Measurements from ENCODE around the gene AP1G2.

AP1G2 gene

DNA sequence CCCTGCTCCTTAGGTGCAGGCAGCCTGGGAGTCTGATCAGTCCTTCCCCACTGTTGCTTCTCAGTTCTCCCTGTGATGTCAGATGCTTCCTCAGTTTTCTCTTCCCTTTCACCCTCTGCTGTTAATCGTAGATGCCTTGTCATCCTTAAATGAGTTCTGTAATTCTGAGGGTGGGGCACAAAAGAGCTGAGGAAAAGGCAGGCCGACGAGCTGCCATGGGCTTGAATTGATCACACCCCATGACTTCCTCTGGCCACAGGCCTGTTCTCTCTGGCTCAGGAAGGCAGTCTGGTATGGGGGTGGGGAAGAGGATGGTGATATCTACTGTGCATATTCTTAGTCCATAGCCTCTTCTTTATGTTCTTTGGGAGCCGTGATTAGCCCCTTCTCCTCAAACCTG is 5.2 kb upstream of the AP1G2 start:
- H3K27ac ChIP-seq: peak overlapping the region in 3 of 21 experiments; percentile 5 to 55 (median 31)

DNA sequence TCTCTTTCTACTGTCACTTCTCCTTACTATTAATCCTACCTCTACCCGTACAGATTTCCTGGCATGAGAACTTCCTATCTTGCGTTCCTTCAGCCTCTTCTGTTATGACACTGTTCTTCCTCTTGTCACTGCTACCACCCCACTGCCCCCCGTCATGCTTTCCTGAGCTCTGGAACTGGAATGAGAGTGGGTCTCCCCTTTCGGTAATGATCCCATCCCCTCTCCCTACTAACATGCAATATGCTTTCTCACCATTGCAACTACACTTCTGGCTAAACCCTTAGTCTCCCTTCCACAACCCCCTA is 4.9 kb upstream of the AP1G2 start:
- Histone ChIP-seq H3K27ac (peak overlapping the region in 7 of 21 experiments; percentile 5 to 55 (median 31)), H3K4me3 (no peak overlapping the region)

More for the DNA sequence above, 5.2 kb upstream of the AP1G2 start:
- H3K4me3 ChIP-seq: no peak overlapping the region

DNA sequence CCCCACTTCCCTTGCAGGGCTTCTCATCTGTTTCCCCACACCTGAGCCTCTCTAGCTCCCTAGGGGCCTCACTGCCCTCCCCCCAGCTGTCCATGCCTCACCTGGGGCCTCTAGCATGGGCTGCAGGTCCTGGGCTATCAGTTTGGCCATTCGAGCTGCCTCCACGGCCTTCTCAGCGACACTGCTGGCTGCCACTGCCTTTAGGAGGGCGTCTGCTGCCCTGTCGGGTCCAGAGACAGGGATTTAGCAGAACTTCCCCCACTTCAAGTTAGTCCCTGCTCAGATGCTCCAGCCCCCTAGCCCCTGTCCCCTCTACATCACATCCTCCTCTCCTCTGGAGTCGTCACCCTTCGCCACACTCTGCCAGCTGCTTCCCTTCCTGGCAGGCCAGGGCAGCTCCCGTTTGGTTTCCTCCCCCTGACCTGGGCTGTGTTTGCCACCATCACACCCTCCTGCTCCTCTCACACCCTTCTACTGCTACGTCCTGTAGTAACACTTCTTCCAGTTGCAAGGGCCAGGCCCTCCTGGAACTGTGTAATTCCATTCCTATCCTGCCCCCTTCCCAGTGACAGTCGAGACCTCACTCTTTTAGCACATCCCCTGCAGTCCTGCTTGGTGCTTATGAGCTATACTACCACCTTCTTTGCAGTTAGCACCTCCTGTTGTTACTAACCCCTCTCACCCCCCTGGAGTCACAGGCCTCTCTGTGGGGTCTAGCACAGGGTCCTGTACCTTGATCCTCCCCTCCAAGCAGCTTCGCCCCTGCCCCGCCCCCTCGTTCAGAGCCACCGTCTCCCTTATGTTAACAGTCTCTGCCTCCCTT is 4.3 kb upstream of the AP1G2 start:
- Histone ChIP-seq H3K27ac (peak overlapping the region in 9 of 21 experiments; percentile 6 to 55 (median 47)), H3K4me3 (no peak overlapping the region)

DNA sequence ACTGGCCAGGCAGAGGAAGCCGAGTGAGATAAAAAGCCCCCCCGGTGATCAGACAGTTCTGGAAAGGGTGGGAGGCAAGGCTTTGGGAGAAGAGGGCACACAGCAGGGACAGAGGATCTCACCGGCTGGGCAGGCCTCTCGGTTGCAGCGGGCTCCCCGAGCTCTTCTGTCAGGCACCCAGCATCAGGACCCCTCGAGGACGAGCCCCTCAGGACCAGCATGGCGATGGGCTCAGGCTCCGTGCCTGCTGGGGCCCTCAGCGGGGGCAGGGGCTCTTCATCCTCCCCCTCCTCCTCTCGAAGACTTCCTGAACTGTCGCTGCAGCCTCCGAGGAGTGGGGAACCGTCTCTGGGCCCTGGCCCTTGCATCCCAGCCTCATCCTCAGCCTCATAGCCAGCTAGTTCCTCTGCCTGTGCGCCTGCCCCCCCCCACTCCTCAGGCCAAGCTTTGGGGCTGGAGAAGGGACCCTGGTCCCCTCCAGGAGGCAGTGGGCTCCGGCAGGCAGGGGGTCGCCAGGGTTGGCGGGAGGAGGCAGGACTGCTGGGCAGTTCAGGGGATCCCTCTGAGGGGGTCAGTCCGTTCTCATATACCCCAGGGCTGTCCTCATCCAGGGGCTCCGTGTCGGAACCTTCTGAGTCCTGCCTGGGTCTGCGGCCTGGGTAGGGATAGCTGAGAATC is 3.4 kb upstream of the AP1G2 start:
- peak overlapping the region in 1 of 21 experiments; percentile 50 for H3K27ac ChIP-seq
- H3K4me3 ChIP-seq: no peak overlapping the region

DNA sequence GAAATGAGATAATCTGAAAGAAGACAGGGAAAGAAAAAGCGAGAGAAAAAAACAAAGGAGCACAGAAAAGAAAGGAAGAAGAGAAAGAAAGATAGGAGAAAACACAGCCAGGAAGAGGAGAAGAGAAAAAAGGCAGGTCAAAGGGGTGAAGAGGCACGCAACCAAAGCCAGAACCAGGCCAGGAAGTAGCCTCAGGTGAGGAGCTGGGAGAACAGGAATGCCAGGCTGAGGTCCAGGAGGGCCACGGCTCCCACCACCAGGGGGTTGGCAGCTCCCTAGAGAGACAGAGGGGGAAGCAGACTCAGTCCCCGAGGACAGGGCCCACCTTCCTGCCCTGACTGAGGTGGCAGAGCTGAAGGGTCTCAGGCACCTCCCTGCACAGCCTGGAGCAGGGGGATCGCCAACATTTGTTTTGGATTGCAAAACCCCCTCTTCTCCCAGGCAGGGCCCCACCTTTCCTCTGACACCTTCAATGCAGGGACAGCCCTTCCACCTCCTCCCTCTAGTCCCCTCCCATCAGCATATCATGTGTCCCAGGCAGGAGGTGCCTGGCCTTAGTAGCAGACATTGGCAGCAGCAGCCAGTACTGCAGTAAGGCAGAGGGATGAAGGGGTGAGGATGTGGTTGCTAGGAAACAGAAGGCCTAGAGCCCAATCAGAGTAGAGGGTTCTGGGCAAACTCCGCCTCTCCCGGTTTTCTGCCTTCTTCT is 2.0 kb upstream of the AP1G2 start:
- Histone ChIP-seq H3K27ac (peak overlapping the region in 8 of 21 experiments; percentile 7 to 87 (median 59)), H3K4me3 (no peak overlapping the region)

DNA sequence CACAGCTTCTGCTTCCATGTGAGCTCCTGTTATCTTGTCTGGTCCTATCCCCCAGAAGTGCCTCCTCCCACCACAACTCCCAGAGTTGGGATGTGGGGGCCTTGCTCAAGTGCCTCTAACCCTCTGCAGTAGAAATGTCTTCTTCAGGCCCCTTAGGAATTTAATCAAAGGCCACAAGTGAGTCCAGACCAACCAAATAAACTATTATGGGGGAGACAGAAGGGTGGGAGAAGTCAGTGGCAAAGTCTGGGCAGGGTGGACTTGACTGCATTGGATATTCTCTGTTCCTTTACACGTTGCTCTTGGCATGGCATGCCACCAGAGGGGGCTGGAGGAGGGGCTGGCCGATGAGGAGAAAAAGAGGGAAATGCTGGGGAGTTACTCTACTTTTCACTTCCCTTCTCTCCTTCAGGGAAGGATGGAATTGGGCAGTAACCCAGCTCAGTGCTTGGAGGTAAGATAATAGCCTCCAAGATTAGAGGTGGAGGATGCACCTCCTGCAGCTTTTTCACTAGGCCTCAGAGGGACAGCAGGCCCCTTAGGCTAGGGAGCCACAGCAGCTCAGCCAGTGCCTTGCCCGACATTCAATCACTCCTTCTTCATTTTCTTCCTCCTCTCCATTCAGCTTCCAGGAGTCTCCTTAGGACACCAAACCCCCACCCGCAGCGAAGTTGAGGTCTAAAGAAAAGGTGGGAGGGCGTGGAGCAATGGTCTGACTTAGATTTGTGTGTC is 1.2 kb upstream of the AP1G2 start:
- Histone ChIP-seq H3K4me3 (no peak overlapping the region), H3K27ac (peak overlapping the region in 15 of 21 experiments; percentile 7 to 95 (median 82))

DNA sequence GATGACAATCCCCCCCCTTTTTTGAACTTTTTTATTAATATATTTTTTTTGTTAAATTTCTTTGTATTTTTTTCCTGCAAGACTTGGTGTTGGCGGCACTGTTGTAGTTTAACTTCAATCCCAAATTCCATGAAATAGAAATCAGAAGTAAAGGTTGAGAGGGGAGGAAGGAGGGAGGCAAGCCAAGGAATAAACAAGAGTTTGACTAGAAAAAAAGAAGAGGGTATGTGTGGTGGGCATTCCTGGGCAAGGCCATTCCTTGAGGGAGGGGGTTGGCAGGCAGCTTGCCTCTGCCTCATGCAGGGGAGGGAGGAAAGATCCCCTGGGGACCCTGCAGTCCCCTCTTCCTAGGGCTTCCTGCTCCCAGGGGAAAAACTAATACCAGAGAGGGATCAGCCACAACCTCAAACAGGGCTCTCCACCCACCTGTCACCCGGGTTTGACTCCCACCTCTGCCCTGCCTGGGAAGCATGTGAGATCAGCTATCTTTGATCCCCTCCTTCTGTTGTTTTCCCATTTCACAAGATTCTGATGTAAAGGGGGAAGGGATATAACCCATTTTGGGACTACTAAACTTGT is 519 bp upstream of the AP1G2 start:
- H3K4me3 ChIP-seq: peak overlapping the region; percentile 38 to 72 (median 52)
- H3K27ac ChIP-seq: peak overlapping the region in 20 of 21 experiments; percentile 7 to 95 (median 82)

DNA sequence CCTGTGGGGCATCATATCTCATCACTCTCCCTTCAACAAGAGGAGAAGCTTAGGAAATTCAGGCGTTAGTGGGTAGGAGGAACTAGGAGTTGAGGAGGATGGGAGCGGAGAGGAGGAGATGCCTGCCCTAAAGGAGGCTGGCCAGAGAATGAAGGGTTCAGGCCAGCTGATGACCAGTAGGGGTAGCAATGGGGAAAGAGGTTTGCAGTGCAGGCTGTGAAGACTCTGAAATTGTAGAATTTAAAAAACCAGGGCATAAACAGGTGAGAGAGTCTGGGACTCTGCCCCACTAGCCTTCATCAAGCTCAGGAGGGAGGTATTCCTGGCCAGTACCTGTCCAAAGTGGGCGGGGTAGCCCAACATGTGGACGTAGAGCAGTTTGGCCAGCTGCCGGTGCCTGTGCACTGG is 809 bp downstream of the AP1G2 start:
- peak overlapping the region in 20 of 21 experiments; percentile 69 to 95 (median 82) for H3K27ac ChIP-seq
- peak overlapping the region; percentile 38 to 72 (median 52) for H3K4me3 ChIP-seq

DNA sequence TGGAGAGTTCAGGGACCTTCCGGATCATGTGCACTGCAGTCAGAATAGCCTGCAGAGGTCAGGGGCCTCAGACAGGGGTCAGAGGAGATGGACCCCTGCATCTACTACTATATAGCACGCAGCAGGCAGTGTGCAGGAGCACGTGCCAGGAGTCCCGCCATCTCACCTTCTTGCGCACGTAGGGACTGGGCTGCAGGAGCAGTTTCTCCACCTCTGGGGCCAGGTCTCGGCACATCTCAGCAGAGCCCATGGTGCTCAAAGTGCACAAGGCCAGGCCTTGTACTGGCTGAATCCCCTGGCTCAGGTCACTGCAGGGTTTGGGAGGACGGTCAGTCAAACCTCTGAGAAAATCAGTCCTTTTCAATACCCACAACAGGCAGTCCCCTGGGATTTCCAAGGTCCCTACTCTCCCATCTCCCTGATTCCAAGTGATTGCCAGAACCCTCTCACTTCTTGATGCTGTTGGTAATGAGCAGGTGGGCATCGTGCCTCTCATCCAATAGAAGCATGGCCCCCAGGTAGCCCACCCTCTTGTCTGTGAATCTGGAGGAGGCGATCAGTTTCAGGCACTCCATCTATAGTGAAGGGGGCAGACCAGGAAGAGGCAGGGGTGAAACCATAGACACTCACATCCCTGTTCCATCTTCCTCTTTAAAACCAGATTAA is 1.3 kb downstream of the AP1G2 start:
- Histone ChIP-seq H3K4me3 (peak overlapping the region in 5 of 7 experiments; percentile 38 to 61 (median 49)), H3K27ac (peak overlapping the region in 7 of 21 experiments; percentile 78 to 90 (median 87))

DNA sequence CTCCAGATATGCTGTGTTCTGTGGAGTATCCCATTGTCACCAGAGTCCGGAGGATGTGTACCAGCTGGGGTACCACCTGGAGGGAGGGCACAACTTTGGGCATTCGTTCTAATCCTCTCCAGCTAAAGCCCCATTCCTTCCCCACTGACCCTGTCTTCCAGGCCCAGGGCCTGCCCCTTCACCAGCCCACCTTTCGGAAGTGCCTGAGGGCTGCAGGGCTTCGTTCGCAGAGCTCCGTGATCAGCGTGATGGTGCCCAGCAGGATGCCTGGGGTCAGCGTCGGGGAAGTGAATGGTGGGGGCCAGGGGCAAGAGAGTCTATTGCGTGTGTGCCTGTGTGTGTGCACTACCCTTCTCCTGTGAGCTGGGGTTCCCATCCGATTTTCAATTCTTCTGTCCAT is 2.0 kb downstream of the AP1G2 start:
- no peak overlapping the region for H3K27ac ChIP-seq

DNA sequence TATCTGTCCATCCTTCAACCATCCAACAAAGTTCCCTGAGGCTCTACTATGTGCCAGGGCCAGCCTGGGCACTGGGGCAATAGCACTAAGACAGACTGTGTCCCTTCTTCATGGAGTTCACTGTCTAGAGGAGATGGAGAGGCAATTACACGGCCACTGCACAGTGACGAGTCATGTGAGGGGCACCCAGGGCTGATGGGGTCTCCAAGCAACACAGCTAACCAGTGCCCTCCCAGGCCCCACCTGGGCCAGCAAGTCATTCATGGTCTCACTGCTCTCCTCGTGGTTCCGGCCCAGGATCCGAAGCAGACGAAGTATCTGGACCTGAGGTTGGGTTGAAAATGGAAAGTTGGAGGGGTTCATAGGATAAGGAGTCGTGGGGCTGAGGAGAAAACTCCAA is 2.7 kb downstream of the AP1G2 start:
- Histone ChIP-seq H3K4me3 (no peak overlapping the region), H3K27ac (no peak overlapping the region)

More for the DNA sequence above, 2.0 kb downstream of the AP1G2 start:
- H3K4me3 ChIP-seq: no peak overlapping the region

DNA sequence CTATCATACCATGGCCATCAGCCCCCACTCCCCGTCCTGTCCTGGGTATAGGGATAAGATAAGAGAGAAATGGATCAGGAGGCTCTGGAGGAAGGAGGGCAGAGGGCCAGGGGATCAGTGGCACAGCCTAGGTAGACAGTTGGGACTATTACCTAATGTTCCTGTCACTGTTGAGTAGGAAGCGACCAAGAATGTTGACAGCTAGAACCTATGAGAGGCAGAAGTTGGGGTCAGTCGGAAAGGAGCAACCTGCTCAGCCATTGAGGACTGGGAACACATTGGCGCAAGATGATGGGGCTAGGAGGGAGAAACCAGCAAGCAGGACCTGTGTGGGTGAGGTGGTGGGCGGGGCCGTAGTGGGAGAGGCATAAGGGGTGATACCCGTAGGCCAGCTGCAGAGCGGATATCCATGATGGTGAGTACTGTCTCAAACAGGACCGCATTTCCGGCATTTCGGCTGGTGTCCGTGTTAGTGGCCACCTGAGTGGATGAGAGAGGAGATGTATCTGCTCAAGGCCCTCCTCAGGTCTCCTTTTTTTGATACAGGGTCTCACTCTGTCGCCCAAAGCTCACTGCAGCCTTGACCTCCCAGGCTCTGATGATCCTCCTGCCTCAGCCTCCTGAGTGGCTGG is 3.3 kb downstream of the AP1G2 start:
- Histone ChIP-seq H3K4me3 (no peak overlapping the region), H3K27ac (no peak overlapping the region)

DNA sequence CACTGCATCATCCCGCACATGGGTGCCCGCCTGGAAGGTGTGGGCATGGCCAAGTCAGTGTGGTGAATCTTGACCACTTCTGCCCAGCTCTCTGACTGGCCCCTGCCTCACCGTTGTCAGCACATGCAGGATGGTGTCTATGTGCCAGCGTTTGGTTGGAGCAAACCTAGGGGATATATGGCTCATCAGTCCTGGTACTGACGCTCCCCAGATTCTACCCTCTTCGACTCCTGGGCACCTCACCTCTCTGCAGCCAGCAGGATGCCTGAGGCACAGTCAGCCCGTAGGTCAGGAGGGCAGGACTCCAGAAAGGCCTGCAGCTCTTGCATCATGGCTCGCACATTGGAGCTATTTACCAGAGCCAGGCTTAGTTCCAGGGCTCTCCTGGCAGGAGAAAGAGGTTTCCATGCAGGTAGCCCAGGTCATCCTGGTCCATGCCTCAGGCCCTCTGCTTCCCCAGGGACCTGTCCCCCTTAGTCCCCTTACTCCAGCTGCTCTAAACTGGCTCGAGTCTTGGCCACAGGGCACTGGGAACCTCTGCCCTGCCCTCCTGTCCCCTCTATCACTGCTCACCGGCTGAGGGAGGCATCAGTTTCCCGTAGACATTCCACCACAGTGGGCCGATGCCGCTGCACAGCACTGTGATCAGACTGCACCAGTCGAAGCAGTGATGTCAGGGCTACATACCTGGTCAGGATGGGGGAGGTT is 4.0 kb downstream of the AP1G2 start:
- Histone ChIP-seq H3K27ac (no peak overlapping the region), H3K4me3 (no peak overlapping the region)

DNA sequence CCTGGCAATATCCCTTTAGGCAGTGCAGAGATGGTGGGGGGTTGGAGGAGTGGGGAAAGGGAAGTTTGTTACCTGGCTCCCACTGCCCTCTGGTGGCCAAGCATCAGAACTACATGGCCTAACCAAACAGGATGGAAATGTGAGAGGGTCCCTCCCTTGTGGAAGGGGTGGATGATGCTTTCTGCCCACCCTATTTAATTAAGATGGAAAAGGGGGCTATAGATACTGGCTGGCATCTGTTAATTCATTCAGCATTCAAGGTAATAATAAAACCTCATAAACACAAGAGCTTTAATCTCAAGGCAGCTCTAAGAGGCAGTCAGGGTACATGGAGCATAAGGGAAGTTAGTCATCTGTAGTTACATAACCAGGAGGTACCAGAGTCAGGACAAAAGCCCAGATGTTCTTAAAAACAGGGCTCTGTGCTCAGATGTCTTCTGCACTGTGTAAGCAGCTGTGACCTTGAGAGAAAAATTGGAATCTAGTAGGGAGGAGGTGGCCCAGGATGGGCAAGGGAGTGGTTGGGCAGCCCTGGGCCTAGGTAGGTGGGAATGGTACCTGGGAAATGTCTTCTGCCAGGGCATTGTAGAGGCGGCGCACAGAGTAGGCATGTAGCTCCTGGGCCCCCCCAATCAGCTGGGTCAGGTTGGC is 4.6 kb downstream of the AP1G2 start:
- Histone ChIP-seq H3K4me3 (no peak overlapping the region), H3K27ac (no peak overlapping the region)

DNA sequence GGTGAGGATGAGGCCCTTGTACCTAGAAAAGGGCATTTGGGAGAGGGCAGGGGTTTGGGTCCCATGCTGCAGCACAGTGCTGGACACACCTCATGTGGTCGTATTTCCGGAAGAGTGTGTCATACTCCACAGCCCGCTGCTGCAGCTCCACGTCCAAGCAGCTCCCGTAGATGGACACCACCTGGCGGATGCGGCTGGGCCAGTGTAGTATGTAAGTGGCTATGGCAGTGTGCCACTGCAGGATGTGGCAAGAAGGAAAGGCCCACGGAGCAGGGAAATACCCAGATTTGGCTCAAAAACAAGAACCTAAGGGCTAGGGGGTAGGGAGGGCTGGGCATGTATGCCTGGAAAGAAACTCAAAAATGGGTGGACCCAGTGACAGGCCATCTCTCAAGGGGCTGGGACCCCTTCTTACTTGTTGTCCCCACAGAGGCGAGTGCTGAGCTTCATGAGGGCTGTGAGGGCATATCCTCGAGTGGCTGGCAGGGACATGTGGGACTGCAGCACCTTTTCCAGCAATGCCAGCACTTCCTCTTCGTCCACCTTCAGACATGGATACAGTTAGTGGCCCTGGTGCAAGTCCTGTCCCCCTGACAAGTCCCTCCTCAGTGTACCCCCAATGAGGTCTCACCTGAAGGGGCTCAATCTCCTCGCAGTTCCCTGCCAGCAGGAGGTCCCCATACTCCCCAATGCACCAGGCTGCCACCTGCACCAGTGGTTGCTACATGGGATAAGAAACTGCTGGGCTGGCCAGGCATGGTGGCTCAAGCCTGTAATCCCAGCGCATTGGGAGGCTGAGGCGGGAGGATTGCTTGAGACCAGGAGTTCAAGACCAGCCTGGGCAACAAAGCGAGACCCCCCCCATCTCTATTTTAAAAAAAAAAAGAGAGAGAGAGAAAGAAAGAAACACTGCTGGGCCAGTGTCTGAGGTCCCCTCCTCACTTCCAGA is 5.4 kb downstream of the AP1G2 start:
- Histone ChIP-seq H3K27ac (no peak overlapping the region), H3K4me3 (no peak overlapping the region)

DNA sequence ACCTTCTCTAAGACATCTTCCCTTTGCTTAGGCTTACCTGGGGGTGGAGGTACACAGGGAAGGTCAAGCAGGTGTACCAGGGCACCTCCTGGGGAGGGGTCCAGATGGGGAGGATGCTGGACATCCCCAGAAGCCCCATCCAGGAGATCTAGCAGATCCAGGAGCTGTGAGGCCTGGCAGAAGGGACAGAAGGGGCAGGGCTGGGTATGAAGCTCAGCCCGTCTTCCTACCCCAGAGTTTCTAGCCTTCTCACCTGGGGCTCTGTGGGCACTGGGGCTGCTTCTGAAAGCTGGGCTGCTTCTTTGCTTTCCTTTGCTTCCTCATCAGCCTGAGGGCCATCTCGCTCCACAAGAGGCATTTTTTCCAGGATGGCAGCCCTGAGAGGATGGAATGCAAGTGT is 6.3 kb downstream of the AP1G2 start:
- peak overlapping the region in 1 of 21 experiments; percentile 50 for H3K27ac ChIP-seq
- no peak overlapping the region for H3K4me3 ChIP-seq

All from skin epidermis (tissue), 12 donors.